NT2/D1 (cell line): Measurements from ENCODE around the gene MCAT.

Source experiments
- DNase-seq: peaks from one replicate; pipeline ENCODE4 v3.0.0-alpha.2; 2011; ENCODE audit warnings: low read depth, low spot score
- H3K27me3 ChIP-seq: 2 replicates; pipeline ENCODE4 v1.6.0; 2011; ENCODE audit warnings: mild to moderate bottlenecking; ENCODE audit not compliant: insufficient read length, insufficient read depth
- H3K36me3 ChIP-seq: 2 replicates; pipeline ENCODE4 v1.6.1; 2011; ENCODE audit warnings: mild to moderate bottlenecking, low read length, mixed read lengths; ENCODE audit not compliant: insufficient read depth, insufficient read length
- H3K4me1 ChIP-seq: 2 replicates; pipeline ENCODE4 v1.5.1; 2011; ENCODE audit not compliant: insufficient read depth, insufficient read length
- H3K4me3 ChIP-seq: 2 replicates; pipeline ENCODE4 v1.5.1; 2011; ENCODE audit warnings: low read depth; ENCODE audit not compliant: insufficient read length
- H3K9ac ChIP-seq: 2 replicates; pipeline ENCODE4 v1.6.0; 2011; ENCODE audit warnings: low read depth; ENCODE audit not compliant: insufficient read length
- H3K9me3 ChIP-seq: 2 replicates; pipeline ENCODE4 v1.5.1; 2011; ENCODE audit warnings: mild to moderate bottlenecking, low read length; ENCODE audit not compliant: insufficient read depth
- SUZ12 ChIP-seq: IDR thresholded peaks from 2 replicates; pipeline ENCODE4 v1.6.1; 2011; ENCODE audit not compliant: insufficient read length, insufficient read depth; ENCODE audit errors: extremely low read depth
- YY1 ChIP-seq: IDR thresholded peaks from 2 replicates; pipeline ENCODE4 v1.6.1; 2011; ENCODE audit not compliant: insufficient read length, insufficient read depth
- ZNF274 ChIP-seq: IDR thresholded peaks from 2 replicates; pipeline ENCODE4 v1.6.1; 2011; ENCODE audit warnings: mild to moderate bottlenecking, low read depth, low read length

The MCAT gene

DNA sequence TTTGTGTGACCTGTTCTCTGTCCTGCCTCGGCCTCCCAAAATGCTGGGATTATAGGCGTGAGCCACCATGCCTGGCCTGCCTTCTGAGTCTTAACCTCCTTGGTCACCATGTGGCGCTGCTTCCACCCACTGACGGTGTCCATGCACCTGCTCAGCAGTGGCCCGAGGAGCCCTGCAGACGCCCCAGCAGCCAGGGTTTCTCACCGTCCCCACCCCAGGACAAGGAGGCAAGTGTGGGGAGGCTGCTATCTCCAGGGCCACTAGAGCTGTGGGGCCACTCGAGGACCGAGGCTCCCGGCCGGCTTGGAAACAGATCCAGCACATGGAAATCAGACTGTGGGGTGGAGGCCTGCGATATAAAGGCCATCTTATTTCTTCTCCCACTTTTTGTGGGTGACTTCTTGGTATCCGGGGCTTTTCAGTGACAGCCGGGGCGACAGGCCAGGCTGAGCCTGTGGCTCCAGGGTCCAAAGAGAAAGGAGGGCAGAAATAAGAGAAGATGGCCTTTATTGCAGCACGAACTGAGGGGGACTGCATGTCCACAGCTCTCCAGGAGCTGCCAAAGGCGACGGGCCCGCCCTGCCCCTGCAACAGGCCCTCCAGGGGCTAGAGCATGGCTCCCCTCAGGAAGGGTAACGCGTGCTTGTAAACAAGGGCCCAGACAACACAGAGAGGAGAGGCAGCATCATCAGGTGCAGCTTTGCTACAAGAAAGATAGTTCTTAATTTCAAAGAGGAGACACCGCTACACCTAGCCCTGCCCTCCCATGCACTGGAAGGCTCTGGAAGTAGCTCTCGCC, 23.1 kb upstream of the MCAT start:
- no peak for TF ChIP-seq SUZ12
- no peak for TF ChIP-seq YY1
- no peak for TF ChIP-seq ZNF274
- H3K4me3 ChIP-seq = no peak overlapping the region
- H3K36me3 ChIP-seq = peaks cover 53% of the 10 kb centered on the region
- no peaks in the 10 kb centered on the region for H3K27me3 ChIP-seq
- no peaks in the 10 kb centered on the region for H3K9me3 ChIP-seq
- no peak for DNase-seq
- H3K4me1 ChIP-seq = no peaks in the 10 kb centered on the region
- H3K9ac ChIP-seq = no peak overlapping the region

DNA sequence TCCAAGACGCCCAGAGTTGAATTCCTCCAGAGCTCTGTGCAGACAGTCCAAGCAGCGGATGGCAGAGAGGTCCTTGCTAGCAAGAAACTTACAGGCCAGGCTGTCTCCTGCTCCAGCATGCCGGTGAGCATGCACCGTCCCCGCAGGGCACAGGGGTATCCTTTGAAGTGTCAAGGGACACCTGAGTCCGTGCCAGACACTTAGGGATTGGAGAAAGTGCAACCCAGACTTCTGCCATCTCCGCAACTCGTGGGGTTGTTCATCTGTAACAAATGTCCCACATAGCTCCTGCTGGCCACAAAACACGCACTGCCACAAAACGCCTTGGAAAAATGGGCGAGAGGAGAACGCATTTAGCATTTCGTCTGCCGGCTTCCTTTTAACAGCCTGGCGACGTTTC, 21.4 kb upstream of the MCAT start:
- TF ChIP-seq ZNF274 (no peak), YY1 (no peak), SUZ12 (no peak)
- H3K36me3 ChIP-seq = peaks cover 37% of the 10 kb centered on the region

GRCh38 chr22:43163241-43163795, 20.1 kb upstream of the MCAT start:
- Histone ChIP-seq H3K36me3 (peaks cover 24% of the 10 kb centered on the region), H3K9ac (no peak overlapping the region), H3K4me1 (peaks cover 3% of the 10 kb centered on the region), H3K4me3 (no peak overlapping the region), H3K27me3 (no peaks in the 10 kb centered on the region), H3K9me3 (no peaks in the 10 kb centered on the region)
- DNase-seq = no peak
- TF ChIP-seq YY1 (no peak), SUZ12 (no peak), ZNF274 (no peak)

More for the DNA sequence above, 21.4 kb upstream of the MCAT start:
- H3K9ac ChIP-seq = no peak overlapping the region
- no peak for DNase-seq
- no peaks in the 10 kb centered on the region for H3K27me3 ChIP-seq
- no peaks in the 10 kb centered on the region for H3K9me3 ChIP-seq
- H3K4me1 ChIP-seq = peaks cover under 1% of the 10 kb centered on the region
- no peak overlapping the region for H3K4me3 ChIP-seq

DNA sequence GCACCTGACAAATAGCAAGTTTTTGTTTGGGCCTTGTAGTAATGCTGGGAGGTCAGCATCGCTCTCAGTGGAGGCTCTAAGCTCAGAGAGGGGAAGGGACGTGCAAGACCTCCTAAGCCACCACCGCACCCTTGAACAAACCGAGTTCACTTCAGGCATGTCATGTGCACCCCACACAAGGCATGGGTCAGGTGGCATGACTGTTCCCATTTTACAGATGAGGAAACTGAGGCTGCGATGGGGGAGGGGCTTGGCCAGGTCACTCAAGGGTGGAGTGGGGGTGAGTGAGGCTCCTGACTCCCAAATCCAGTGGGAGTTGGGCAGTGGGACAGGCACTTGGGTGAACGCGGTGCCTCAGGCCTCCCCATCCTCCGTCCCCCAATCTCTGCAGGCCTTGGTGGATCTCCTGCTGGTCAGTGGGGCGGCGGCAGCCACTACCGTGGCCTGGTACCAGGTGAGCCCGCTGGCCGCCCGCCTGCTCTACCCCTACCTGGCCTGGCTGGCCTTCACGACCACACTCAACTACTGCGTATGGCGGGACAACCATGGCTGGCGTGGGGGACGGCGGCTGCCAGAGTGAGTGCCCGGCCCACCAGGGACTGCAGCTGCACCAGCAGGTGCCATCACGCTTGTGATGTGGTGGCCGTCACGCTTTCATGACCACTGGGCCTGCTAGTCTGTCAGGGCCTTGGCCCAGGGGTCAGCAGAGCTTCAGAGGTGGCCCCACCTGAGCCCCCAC, 19.4 kb upstream of the MCAT start:
- no peak overlapping the region for H3K9ac ChIP-seq
- peaks cover 17% of the 10 kb centered on the region for H3K36me3 ChIP-seq
- H3K4me3 ChIP-seq = no peak overlapping the region
- no peaks in the 10 kb centered on the region for H3K27me3 ChIP-seq
- TF ChIP-seq YY1 (no peak), ZNF274 (no peak), SUZ12 (no peak)
- H3K4me1 ChIP-seq = peaks cover 6% of the 10 kb centered on the region
- DNase-seq = no peak
- H3K9me3 ChIP-seq = no peaks in the 10 kb centered on the region

GRCh38 chr22:43160497-43161126, 17.4 kb upstream of the MCAT start:
- TF ChIP-seq ZNF274 = no peak
- TF ChIP-seq SUZ12 = no peak
- TF ChIP-seq YY1 = no peak
- Histone ChIP-seq H3K4me3 (no peak overlapping the region), H3K36me3 (peaks cover 5% of the 10 kb centered on the region), H3K27me3 (no peaks in the 10 kb centered on the region), H3K4me1 (peaks cover 6% of the 10 kb centered on the region), H3K9me3 (no peaks in the 10 kb centered on the region), H3K9ac (no peak overlapping the region)
- DNase-seq = no peak

GRCh38 chr22:43159484-43160178, 16.4 kb upstream of the MCAT start:
- no peak overlapping the region for H3K9ac ChIP-seq
- peaks cover 6% of the 10 kb centered on the region for H3K4me1 ChIP-seq
- no peaks in the 10 kb centered on the region for H3K9me3 ChIP-seq
- TF ChIP-seq YY1 = no peak
- no peak for TF ChIP-seq ZNF274
- TF ChIP-seq SUZ12 = no peak
- DNase-seq = no peak
- H3K4me3 ChIP-seq = no peak overlapping the region
- H3K36me3 ChIP-seq = peaks cover 5% of the 10 kb centered on the region
- H3K27me3 ChIP-seq = no peaks in the 10 kb centered on the region
